GM12875 (cell line): ENCODE data around the gene FCF1.

Experiments
- H3K4me3 ChIP-seq: one replicate; pipeline ENCODE4 v1.5.1; 2011; ENCODE audit warnings: low read depth, low read length, control low read depth
- CTCF ChIP-seq: IDR thresholded peaks from 2 replicates; pipeline ENCODE4 v1.5.1; 2011; ENCODE audit warnings: low read depth, mild to moderate bottlenecking, control low read depth, inconsistent platforms, low read length, moderate library complexity, borderline replicate concordance; ENCODE audit not compliant: insufficient read depth

Gene FCF1

GRCh38 chr14:74762917-74763802, 50.2 kb downstream of the FCF1 start, which contains the start of gene YLPM1:
YLPM1 (plus strand) TSS chr14:74763316; CDS start chr14:74763490, 174 bp downstream.
- H3K4me3 ChIP-seq: peak within 1 kb of the TSS; percentile 98
- peak; percentile 55 for TF ChIP-seq CTCF

GRCh38 chr14:74763803-74764531, 51.0 kb downstream of the FCF1 start:
- TF ChIP-seq CTCF: no peak
- H3K4me3 ChIP-seq: peak overlapping the region; percentile 98

GRCh38 chr14:74765721-74766120, 52.8 kb downstream of the FCF1 start:
- no peak overlapping the region for H3K4me3 ChIP-seq
- TF ChIP-seq CTCF: no peak

- TF ChIP-seq CTCF: no peak
Measured at GRCh38 chr14:74771399-74771798, 58.5 kb downstream of the FCF1 start.

GRCh38 chr14:74784634-74785033, 71.7 kb downstream of the FCF1 start:
- TF ChIP-seq CTCF: no peak
- H3K4me3 ChIP-seq: no peak overlapping the region

More at GRCh38 chr14:74771399-74771798, 58.5 kb downstream of the FCF1 start:
- no peak overlapping the region for H3K4me3 ChIP-seq

- no peak overlapping the region for H3K4me3 ChIP-seq
- TF ChIP-seq CTCF: no peak
Measured at GRCh38 chr14:74785056-74785613, 72.2 kb downstream of the FCF1 start.
